Testis (tissue), 3 donors: ENCODE measurements around the gene HDHD5. TPM values are rescaled to one million over a fixed set of nuclear protein-coding genes. Genes with fewer than 3 reads are reported as not detected.

Experiments used
- DNase-seq: peaks from one replicate; pipeline ENCODE4 v3.0.0-alpha.2; 2019
- H3K27ac ChIP-seq, 2 donors: fragments of 200-600 bp; sonication (generic); one replicate each; pipeline ENCODE4 v1.5.1; 2019
- H3K27me3 ChIP-seq: fragments of 200-600 bp; sonication (generic); one replicate; pipeline ENCODE4 v1.5.1; 2019
- H3K36me3 ChIP-seq: fragments of 200-600 bp; sonication (generic); one replicate; pipeline ENCODE4 v1.5.1; 2017; ENCODE audit warnings: low read depth; ENCODE audit errors: missing control alignments
- H3K4me1 ChIP-seq: fragments of 200-600 bp; sonication (generic); one replicate; pipeline ENCODE4 v1.5.1; 2019
- H3K4me3 ChIP-seq, 2 donors: fragments of 200-600 bp; sonication (generic); one replicate each; pipeline ENCODE4 v1.5.1; 2017 to 2019
- H3K9me3 ChIP-seq: fragments of 200-600 bp; sonication (generic); one replicate; pipeline ENCODE4 v1.5.1; 2017
- CTCF ChIP-seq, 3 experiments: fragments of 450-650 bp in 2 of 3; fragments of 200-600 bp in 1 of 3; sonication (generic) in 1 of 3; IDR thresholded peaks; one replicate each; pipeline ENCODE4 v1.5.1; 2016 to 2019; ENCODE audit warnings: antibody characterized with exemption in 3 of 3, mild to moderate bottlenecking in 2 of 3, moderate library complexity in 1 of 3
- POLR2A ChIP-seq: fragments of 450-650 bp; IDR thresholded peaks from one replicate; pipeline ENCODE4 v1.6.1; 2017; ENCODE audit warnings: antibody characterized with exemption, mild to moderate bottlenecking, moderate library complexity
- WGBS, 2 donors: methylation state at CpG; one replicate each; pipeline ENCODE4 v1.1.5; 2018; 5-methylcytosine and 5-hydroxymethylcytosine counted together
- intact Hi-C: fragments of 100-400 bp; cut with DNase I; formaldehyde crosslinking; loops from one replicate; pipeline ENCODE4 v1.15.1; 2023; ENCODE audit warnings: low total_unique reads
- polyA plus RNA-seq: library from polyadenylated mRNA; stranded (reverse); fragments of 350-450 nt; fragmentation: Illumina TruSeq; extraction: RNeasy Lipid Tissue Mini Kit (QIAGEN cat#74804); gene quantifications from one replicate; pipeline ENCODE4 v1.2.3, GENCODE V29; 2014; ENCODE audit warnings: low read depth, low replicate concordance; ENCODE audit not compliant: insufficient read depth
- total RNA-seq, 2 donors: library from RNA; depleted of rRNA; stranded (reverse); fragments of >200 nt; gene quantifications; one replicate each; pipeline ENCODE4 v1.2.3, GENCODE V29; 2016

HDHD5 gene
- total and polyA plus RNA-seq, 3 donors from 2014 or later, result 34.0 to 46.3 (median 41.5) TPM

GRCh38 chr22:17158176-17158567 is 905 bp downstream of the HDHD5 start:
- peaks cover 10% of the 10 kb centered on the region for H3K4me1 ChIP-seq
- TF ChIP-seq CTCF (IDR thresholded peaks at IDR 0.05) (no peak), POLR2A (no peak)

GRCh38 chr22:17157714-17158113 is 1.4 kb downstream of the HDHD5 start:
- TF ChIP-seq POLR2A (no peak), CTCF (IDR thresholded peaks at IDR 0.05) (no peak)
- Histone ChIP-seq H3K4me1 (peaks cover 10% of the 10 kb centered on the region), H3K27me3 (no peaks in the 10 kb centered on the region), H3K36me3 (no peaks in the 10 kb centered on the region), H3K4me3 (peak overlapping the region in 1 of 2 donors; percentile 91), H3K9me3 (no peaks in the 10 kb centered on the region), H3K27ac (no peak overlapping the region)
- 43 to 65% methylated on average over 3 of the region's 3 CpGs for WGBS, 2 donors
- intact Hi-C loops, result no loop called here
- DNase-seq, result no peak

More at GRCh38 chr22:17158176-17158567, 905 bp downstream of the HDHD5 start:
- Histone ChIP-seq H3K27ac (peak overlapping the region; percentile 61 to 92), H3K9me3 (no peaks in the 10 kb centered on the region), H3K36me3 (no peaks in the 10 kb centered on the region), H3K27me3 (no peaks in the 10 kb centered on the region), H3K4me3 (peak overlapping the region; percentile 78 to 91)
- 34 to 36% methylated on average over 17 of the region's 17 CpGs for WGBS, 2 donors
- intact Hi-C loops, result no loop called here
- no peak for DNase-seq

- DNase-seq, result no peak
- intact Hi-C loops, result no loop called here
- Histone ChIP-seq H3K4me1 (peaks cover 10% of the 10 kb centered on the region), H3K27me3 (no peaks in the 10 kb centered on the region), H3K9me3 (no peaks in the 10 kb centered on the region), H3K4me3 (no peak overlapping the region), H3K27ac (no peak overlapping the region), H3K36me3 (no peaks in the 10 kb centered on the region)
- 71 to 77% methylated on average over 3 of the region's 3 CpGs for WGBS, 2 donors
- TF ChIP-seq POLR2A, result no peak
- no peak for TF ChIP-seq CTCF (IDR thresholded peaks at IDR 0.05)
These were observed 3.1 kb downstream of the HDHD5 start for GRCh38 chr22:17155941-17156340.

- WGBS, 2 donors, result 52 to 61% methylated on average over 3 of the region's 3 CpGs
- DNase-seq, result no peak
- no peak overlapping the region for H3K4me3 ChIP-seq
- H3K27me3 ChIP-seq, result no peaks in the 10 kb centered on the region
- H3K9me3 ChIP-seq, result no peaks in the 10 kb centered on the region
- intact Hi-C loops, result no loop called here
- peaks cover 3% of the 10 kb centered on the region for H3K4me1 ChIP-seq
- H3K27ac ChIP-seq, result no peak overlapping the region
- TF ChIP-seq CTCF (IDR thresholded peaks at IDR 0.05) (no peak), POLR2A (no peak)
- H3K36me3 ChIP-seq, result no peaks in the 10 kb centered on the region
These were observed 6.1 kb downstream of the HDHD5 start for GRCh38 chr22:17152971-17153370.

GRCh38 chr22:17152340-17152739 is 6.7 kb downstream of the HDHD5 start:
- intact Hi-C loops, result no loop called here
- no peaks in the 10 kb centered on the region for H3K36me3 ChIP-seq
- no peak for DNase-seq

More at GRCh38 chr22:17152340-17152739, 6.7 kb downstream of the HDHD5 start:
- no peak overlapping the region for H3K27ac ChIP-seq
- H3K9me3 ChIP-seq, result no peaks in the 10 kb centered on the region
- WGBS, 2 donors, result 83 to 89% methylated on average over 6 of the region's 6 CpGs
- TF ChIP-seq POLR2A (no peak), CTCF (IDR thresholded peaks at IDR 0.05) (no peak)
- H3K4me3 ChIP-seq, result no peak overlapping the region
- H3K4me1 ChIP-seq, result no peaks in the 10 kb centered on the region
- H3K27me3 ChIP-seq, result no peaks in the 10 kb centered on the region
